Measurements from ENCODE around the gene SAPCD2.

- TF ChIP-seq CTCF (IDR thresholded peaks at IDR 0.05; ENCODE audit: poor library complexity, severe bottlenecking) = no peak
- no peak for TF ChIP-seq TAF1 (IDR thresholded peaks at IDR 0.05; ENCODE audit: low read depth)
- TF ChIP-seq REST (IDR thresholded peaks at IDR 0.05; ENCODE audit: borderline replicate concordance) = no peak
- TF ChIP-seq SMC3 (conservative IDR thresholded peaks at IDR 0.05; ENCODE audit: poor library complexity) = no peak
- no peak for TF ChIP-seq POLR2AphosphoS5 (IDR thresholded peaks at IDR 0.05)
- TF ChIP-seq EZH2 (IDR thresholded peaks at IDR 0.05; ENCODE audit: borderline replicate concordance, insufficient read depth, low read length, poor library complexity, severe bottlenecking) = no peak
- TF ChIP-seq EP300 (conservative IDR thresholded peaks at IDR 0.05; ENCODE audit: poor library complexity, severe bottlenecking) = no peak
Measured at GRCh38 chr9:137097761-137098462, 27.6 kb upstream of the SAPCD2 start.
